HepG2 (cell line): Measurements from ENCODE around the gene SNX22. TPM values are rescaled to one million over a fixed set of nuclear protein-coding genes. Genes with fewer than 3 reads are reported as not detected.

Source experiments
- GRHL1 ChIP-seq: sonication (generic); formaldehyde crosslinking; conservative IDR thresholded peaks from 2 replicates; pipeline ENCODE4 v1.8.0; 2022; ENCODE audit warnings: missing genetic modification reagents
- HMGXB4 ChIP-seq, 2 experiments: sonication (generic) in 1 of 2; formaldehyde crosslinking in 1 of 2; IDR thresholded peaks; 2 replicates each; pipeline versions ENCODE4 v1.4.0 to v1.6.1; 2018 to 2020; ENCODE audit warnings: missing genetic modification reagents in 2 of 2, borderline replicate concordance in 1 of 2, low read depth in 1 of 2, mild to moderate bottlenecking in 1 of 2, missing biosample characterization in 1 of 2
- KDM2A ChIP-seq: sonication (generic); formaldehyde crosslinking; IDR thresholded peaks from 2 replicates; pipeline ENCODE4 v1.4.0; 2020; ENCODE audit warnings: low read depth, missing genetic modification reagents, borderline replicate concordance
- MBD4 ChIP-seq: IDR thresholded peaks from 2 replicates; pipeline ENCODE4 v1.6.1; 2012; ENCODE audit warnings: low read length, inconsistent platforms, borderline replicate concordance
- MEF2D ChIP-seq: sonication (generic); formaldehyde crosslinking; IDR thresholded peaks from 2 replicates; pipeline ENCODE4 v1.5.1; 2020; ENCODE audit warnings: mild to moderate bottlenecking, missing genetic modification reagents
- MIER2 ChIP-seq: IDR thresholded peaks from 2 replicates; pipeline ENCODE4 v1.6.1; 2016; ENCODE audit warnings: missing biosample characterization, missing genetic modification reagents
- ONECUT2 ChIP-seq: sonication (generic); formaldehyde crosslinking; IDR thresholded peaks from 2 replicates; pipeline ENCODE4 v1.4.0; 2020; ENCODE audit warnings: missing genetic modification reagents
- PCBP2 ChIP-seq: fragments of 200-400 bp; formaldehyde crosslinking; optimal IDR thresholded peaks from 2 replicates; pipeline ENCODE3; 2018; ENCODE audit warnings: low read length, low read depth; ENCODE audit not compliant: poor library complexity, severe bottlenecking
- PTBP1 ChIP-seq: fragments of 200-400 bp; formaldehyde crosslinking; IDR thresholded peaks from 2 replicates; pipeline ENCODE4 v1.6.1; 2018; ENCODE audit warnings: low read length, low read depth; ENCODE audit not compliant: poor library complexity, severe bottlenecking
- RBAK ChIP-seq: sonication (generic); formaldehyde crosslinking; IDR thresholded peaks from 2 replicates; pipeline ENCODE4 v1.5.1; 2020; ENCODE audit warnings: mild to moderate bottlenecking, missing genetic modification reagents
- SP4 ChIP-seq: sonication (generic); formaldehyde crosslinking; IDR thresholded peaks from 2 replicates; pipeline ENCODE4 v1.8.1; 2023; ENCODE audit warnings: mild to moderate bottlenecking, missing genetic modification reagents
- ZBTB20 ChIP-seq: sonication (generic); formaldehyde crosslinking; IDR thresholded peaks from 2 replicates; pipeline ENCODE4 v1.8.1; 2023; ENCODE audit warnings: missing genetic modification reagents, low read depth, mild to moderate bottlenecking, borderline replicate concordance
- ZMYM4 ChIP-seq: sonication (generic); formaldehyde crosslinking; IDR thresholded peaks from 2 replicates; pipeline ENCODE4 v1.8.1; 2023; ENCODE audit warnings: mild to moderate bottlenecking, missing genetic modification reagents
- ZNF256 ChIP-seq: sonication (generic); formaldehyde crosslinking; conservative IDR thresholded peaks from 2 replicates; pipeline ENCODE4 v1.4.0; 2020; ENCODE audit warnings: missing genetic modification reagents
- ZNF326 ChIP-seq: sonication (generic); formaldehyde crosslinking; IDR thresholded peaks from 2 replicates; pipeline ENCODE4 v1.4.0; 2020; ENCODE audit warnings: missing genetic modification reagents, borderline replicate concordance
- ZNF382 ChIP-seq: sonication (generic); formaldehyde crosslinking; IDR thresholded peaks from 2 replicates; pipeline ENCODE4 v1.5.0; 2020; ENCODE audit warnings: missing genetic modification reagents, mild to moderate bottlenecking, borderline replicate concordance
- polyA plus RNA-seq, 8 experiments: library from polyadenylated mRNA; depleted of rRNA in 3 of 8; stranded (reverse) in 7 of 8; unstranded in 1 of 8; fragments of >200 nt; fragmentation: Illumina TruSeq in 4 of 8; extraction: Trizol in 4 of 8; gene quantifications; 2 replicates each; pipeline versions ENCODE4 v1.2.1 to v1.2.3, GENCODE V29; 2011 to 2016; ENCODE audit warnings: low read depth in 4 of 8, missing spikeins in 1 of 8, mixed read lengths in 1 of 8; ENCODE audit not compliant: insufficient read depth in 1 of 8
- total RNA-seq, 5 experiments: library from RNA; depleted of rRNA; stranded (reverse); fragments of >200 nt; fragmentation: Illumina TruSeq; extraction: Trizol; gene quantifications; 2 replicates each; pipeline ENCODE4 v1.2.3, GENCODE V29; 2016; ENCODE audit warnings: low read depth in 1 of 5
- TF ChIP-seq, protein P1 (sequence below): sonication (generic); formaldehyde crosslinking; IDR thresholded peaks from 2 replicates; pipeline ENCODE4 v1.4.0; 2020; ENCODE audit warnings: missing genetic modification reagents, mild to moderate bottlenecking, borderline replicate concordance
- TF ChIP-seq, protein P2 (sequence below): sonication (generic); formaldehyde crosslinking; IDR thresholded peaks from 2 replicates; pipeline ENCODE4 v1.4.0; 2020; ENCODE audit warnings: missing genetic modification reagents
- TF ChIP-seq, protein P3 (sequence below): sonication (generic); formaldehyde crosslinking; IDR thresholded peaks from 2 replicates; pipeline ENCODE4 v1.9.0; 2021; ENCODE audit warnings: missing genetic modification reagents, borderline replicate concordance

The SNX22 gene
- total and polyA plus RNA-seq, 2 of the 13 experiments (the other 11 are each of a cell fraction or from before 2014, with no cell fraction given): 2.3 to 5.5 TPM

DNA sequence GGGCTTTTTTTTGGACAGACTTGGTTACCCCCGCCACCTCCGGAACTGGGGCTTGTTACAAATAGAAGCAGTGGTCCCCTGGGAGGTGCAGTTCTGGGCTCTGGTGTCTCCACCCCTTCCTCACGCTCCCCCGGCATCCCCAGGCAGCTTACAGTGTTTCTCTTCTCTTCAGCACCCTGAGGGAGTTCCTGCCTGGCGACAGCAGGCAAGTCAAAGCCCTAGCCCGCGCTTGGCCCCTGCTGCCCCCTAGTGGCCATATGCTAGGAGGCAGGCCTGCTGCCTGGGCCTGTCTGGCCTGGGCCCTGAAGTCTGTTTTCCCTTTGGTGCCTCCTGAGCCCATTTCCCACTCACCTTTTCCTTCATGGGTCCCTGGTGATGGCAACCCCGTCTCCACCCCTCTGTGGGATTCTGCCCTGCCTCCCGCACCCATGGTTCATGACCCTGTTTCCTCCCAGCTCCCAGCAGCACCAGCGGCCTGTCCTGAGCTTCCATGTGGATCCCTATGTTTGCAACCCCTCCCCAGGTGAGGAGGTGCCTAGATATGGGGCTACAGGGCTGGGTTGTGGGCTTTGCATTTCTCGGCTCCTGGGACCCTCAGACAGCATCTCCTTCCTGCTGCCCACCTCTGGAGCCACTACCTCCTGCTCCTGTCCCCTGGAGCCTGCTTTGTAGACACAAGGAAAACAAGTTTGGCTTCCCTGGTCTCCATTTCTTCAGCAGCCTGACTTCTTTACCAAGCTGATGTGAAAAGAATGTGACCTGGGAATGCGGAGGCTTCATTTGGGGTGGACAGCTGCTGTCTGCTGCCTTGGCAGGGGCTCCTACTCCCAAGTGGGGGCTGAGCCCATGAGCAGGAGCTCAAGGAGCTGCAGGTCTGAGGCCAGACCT, 2.2 kb downstream of the SNX22 start (continued):
- peak; percentile 67 to 86 for TF ChIP-seq HMGXB4 (CRISPR knock-in tag; IDR thresholded peaks at IDR 0.05; ENCODE audit: borderline replicate concordance in 1 of 2, low read depth in 1 of 2)
- TF ChIP-seq, protein P1, sequence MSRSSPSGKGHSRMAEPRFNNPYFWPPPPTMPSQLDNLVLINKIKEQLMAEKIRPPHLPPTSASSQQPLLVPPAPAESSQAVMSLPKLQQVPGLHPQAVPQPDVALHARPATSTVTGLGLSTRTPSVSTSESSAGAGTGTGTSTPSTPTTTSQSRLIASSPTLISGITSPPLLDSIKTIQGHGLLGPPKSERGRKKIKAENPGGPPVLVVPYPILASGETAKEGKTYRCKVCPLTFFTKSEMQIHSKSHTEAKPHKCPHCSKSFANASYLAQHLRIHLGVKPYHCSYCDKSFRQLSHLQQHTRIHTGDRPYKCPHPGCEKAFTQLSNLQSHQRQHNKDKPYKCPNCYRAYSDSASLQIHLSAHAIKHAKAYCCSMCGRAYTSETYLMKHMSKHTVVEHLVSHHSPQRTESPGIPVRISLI: 0 out of 2 replicates have a peak, but pooled peaks have one; percentile 11
- TF ChIP-seq, protein P2, sequence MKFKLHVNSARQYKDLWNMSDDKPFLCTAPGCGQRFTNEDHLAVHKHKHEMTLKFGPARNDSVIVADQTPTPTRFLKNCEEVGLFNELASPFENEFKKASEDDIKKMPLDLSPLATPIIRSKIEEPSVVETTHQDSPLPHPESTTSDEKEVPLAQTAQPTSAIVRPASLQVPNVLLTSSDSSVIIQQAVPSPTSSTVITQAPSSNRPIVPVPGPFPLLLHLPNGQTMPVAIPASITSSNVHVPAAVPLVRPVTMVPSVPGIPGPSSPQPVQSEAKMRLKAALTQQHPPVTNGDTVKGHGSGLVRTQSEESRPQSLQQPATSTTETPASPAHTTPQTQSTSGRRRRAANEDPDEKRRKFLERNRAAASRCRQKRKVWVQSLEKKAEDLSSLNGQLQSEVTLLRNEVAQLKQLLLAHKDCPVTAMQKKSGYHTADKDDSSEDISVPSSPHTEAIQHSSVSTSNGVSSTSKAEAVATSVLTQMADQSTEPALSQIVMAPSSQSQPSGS (CRISPR knock-in tag): peak; percentile 24; the same call in 1 of the 2 replicates
- no peak for TF ChIP-seq MBD4
- no peak for TF ChIP-seq ZBTB20 (CRISPR knock-in tag)
- TF ChIP-seq, protein P3, sequence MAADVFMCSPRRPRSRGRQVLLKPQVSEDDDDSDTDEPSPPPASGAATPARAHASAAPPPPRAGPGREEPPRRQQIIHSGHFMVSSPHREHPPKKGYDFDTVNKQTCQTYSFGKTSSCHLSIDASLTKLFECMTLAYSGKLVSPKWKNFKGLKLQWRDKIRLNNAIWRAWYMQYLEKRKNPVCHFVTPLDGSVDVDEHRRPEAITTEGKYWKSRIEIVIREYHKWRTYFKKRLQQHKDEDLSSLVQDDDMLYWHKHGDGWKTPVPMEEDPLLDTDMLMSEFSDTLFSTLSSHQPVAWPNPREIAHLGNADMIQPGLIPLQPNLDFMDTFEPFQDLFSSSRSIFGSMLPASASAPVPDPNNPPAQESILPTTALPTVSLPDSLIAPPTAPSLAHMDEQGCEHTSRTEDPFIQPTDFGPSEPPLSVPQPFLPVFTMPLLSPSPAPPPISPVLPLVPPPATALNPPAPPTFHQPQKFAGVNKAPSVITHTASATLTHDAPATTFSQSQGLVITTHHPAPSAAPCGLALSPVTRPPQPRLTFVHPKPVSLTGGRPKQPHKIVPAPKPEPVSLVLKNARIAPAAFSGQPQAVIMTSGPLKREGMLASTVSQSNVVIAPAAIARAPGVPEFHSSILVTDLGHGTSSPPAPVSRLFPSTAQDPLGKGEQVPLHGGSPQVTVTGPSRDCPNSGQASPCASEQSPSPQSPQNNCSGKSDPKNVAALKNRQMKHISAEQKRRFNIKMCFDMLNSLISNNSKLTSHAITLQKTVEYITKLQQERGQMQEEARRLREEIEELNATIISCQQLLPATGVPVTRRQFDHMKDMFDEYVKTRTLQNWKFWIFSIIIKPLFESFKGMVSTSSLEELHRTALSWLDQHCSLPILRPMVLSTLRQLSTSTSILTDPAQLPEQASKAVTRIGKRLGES (CRISPR knock-in tag): no peak
- no peak for TF ChIP-seq ZNF382 (CRISPR knock-in tag)
- TF ChIP-seq RBAK: no peak
- no peak for TF ChIP-seq MIER2 (CRISPR knock-in tag)
- no peak for TF ChIP-seq ZNF256
- TF ChIP-seq ONECUT2: no peak
- TF ChIP-seq PTBP1: peak; percentile 80
- TF ChIP-seq PCBP2: no peak
- peak; percentile 42; the same call in 1 of the 2 replicates for TF ChIP-seq ZNF326 (CRISPR knock-in tag)
- no peak for TF ChIP-seq ZMYM4 (CRISPR knock-in tag)
- TF ChIP-seq KDM2A (CRISPR knock-in tag): peak; percentile 98
- no peak for TF ChIP-seq GRHL1 (CRISPR knock-in tag)
- TF ChIP-seq SP4 (CRISPR knock-in tag): peak; percentile 62
- TF ChIP-seq MEF2D (CRISPR knock-in tag): no peak; the same call in 1 of the 2 replicates
